GM18907 (cell line): ENCODE results near the gene SCN4A.

Source experiments
- ATAC-seq: cut with Tn5 transposase; IDR thresholded peaks from one replicate; pipeline ENCODE4 v1.9.1; 2021; ENCODE audit warnings: mild to moderate bottlenecking, moderate library complexity; ENCODE audit not compliant: unreplicated experiment

Gene SCN4A

GRCh38 chr17:63960006-63960405 is 12.7 kb downstream of the SCN4A start:
- no peak for ATAC-seq

GRCh38 chr17:63956296-63956920 is 16.3 kb downstream of the SCN4A start:
- ATAC-seq = no peak

- ATAC-seq = no peak
Observed at GRCh38 chr17:63955791-63956190, 16.9 kb downstream of the SCN4A start.

- no peak for ATAC-seq
Observed at GRCh38 chr17:63955232-63955631, 17.5 kb downstream of the SCN4A start.

- ATAC-seq = peak; percentile 67
Observed at GRCh38 chr17:63954402-63955063, 18.2 kb downstream of the SCN4A start.

- no peak for ATAC-seq
Observed at GRCh38 chr17:63950940-63951907, 21.5 kb downstream of the SCN4A start.

- no peak for ATAC-seq
Observed at GRCh38 chr17:63949576-63950250, 23.0 kb downstream of the SCN4A start.

GRCh38 chr17:63948521-63948920 is 24.2 kb downstream of the SCN4A start:
- ATAC-seq = no peak

GRCh38 chr17:63947711-63948330 is 24.9 kb downstream of the SCN4A start:
- ATAC-seq = no peak

- peak; percentile 68 for ATAC-seq
Observed at GRCh38 chr17:63946440-63947363, 26.0 kb downstream of the SCN4A start.

GRCh38 chr17:63945784-63946439 is 26.8 kb downstream of the SCN4A start:
- peak; percentile 35 for ATAC-seq

- no peak for ATAC-seq
Observed at GRCh38 chr17:63944736-63945499, 27.8 kb downstream of the SCN4A start.

- ATAC-seq = no peak
Observed at GRCh38 chr17:63943745-63944144, 29.0 kb downstream of the SCN4A start.

GRCh38 chr17:63942309-63942985 is 30.3 kb downstream of the SCN4A start:
- no peak for ATAC-seq

- ATAC-seq = no peak
Observed at GRCh38 chr17:63941751-63942150, 31.0 kb downstream of the SCN4A start.

- ATAC-seq = no peak
Observed at GRCh38 chr17:63941162-63941561, 31.6 kb downstream of the SCN4A start.

GRCh38 chr17:63940584-63940983 is 32.1 kb downstream of the SCN4A start:
- ATAC-seq = no peak

- no peak for ATAC-seq
Observed at GRCh38 chr17:63939884-63940283, 32.8 kb downstream of the SCN4A start.
